ENCODE measurements around the gene UBE2S. TPM values are rescaled to one million over a fixed set of nuclear protein-coding genes. Genes with fewer than 3 reads are reported as not detected.

The UBE2S gene
- total RNA-seq, 4 donors from 2014 or later = 5.7 to 13.3 (median 9.8) TPM

- 18 to 20% methylated on average over 15 to 19 of the region's 88 CpGs for WGBS, 2 donors
Measured at GRCh38 chr19:55383279-55384130, 24.1 kb downstream of the UBE2S start.

DNA sequence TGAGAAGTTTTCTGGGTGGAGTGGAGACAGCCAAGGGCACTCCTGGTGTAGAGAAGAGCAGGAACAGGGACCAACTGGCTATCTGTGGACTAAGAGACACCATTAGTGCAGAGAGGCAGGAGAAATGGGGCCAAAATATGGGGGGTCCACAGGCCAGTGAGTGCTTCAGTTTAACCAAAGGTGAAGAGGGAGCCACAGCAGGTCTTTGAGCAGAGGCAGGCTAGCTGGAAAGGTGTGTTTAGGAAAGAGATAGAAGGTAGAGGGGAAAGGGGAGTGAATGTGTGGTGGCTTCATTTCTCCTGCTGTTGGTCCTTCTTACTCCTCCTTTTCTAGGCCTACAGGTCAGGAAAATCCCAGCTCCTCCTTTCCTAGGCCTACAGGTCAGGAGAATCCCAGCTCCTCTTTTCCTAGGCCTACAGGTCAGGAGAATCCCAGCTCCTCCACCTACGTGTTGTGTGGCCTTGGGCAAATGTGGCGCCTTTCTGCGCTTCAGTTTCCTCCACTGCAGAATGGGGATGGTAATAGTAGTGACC, 25.0 kb downstream of the UBE2S start:
- Histone ChIP-seq H3K4me1 (peaks cover 28 to 30% of the 10 kb centered on the region in 2 donors), H3K27me3 (peaks cover 3% of the 10 kb centered on the region), H3K27ac (no peak overlapping the region), H3K36me3 (peaks cover 4% of the 10 kb centered on the region in 2 donors), H3K9me3 (no peaks in the 10 kb centered on the region), H3K4me3 (replicated peaks in 1 of 3) (no peak overlapping the region)
- 98 to 100% methylated on average over 3 of the region's 3 CpGs for WGBS, 2 donors
- intact Hi-C loops (cut with DNase I) = loop anchor here (10.0 kb wide), 1 partner anchor 272 kb away; the partner anchor contains the start of gene U2AF2
- TF ChIP-seq POLR2A (IDR thresholded peaks at IDR 0.05) (no peak), CTCF (IDR thresholded peaks at IDR 0.05) (no peak)
- no peak for DNase-seq

More at GRCh38 chr19:55383279-55384130, 24.1 kb downstream of the UBE2S start:
- Histone ChIP-seq H3K4me3 (replicated peaks in 1 of 3) (peak overlapping the region in 1 of 3 donors; percentile 27), H3K27me3 (no peaks in the 10 kb centered on the region), H3K9me3 (no peaks in the 10 kb centered on the region), H3K36me3 (peaks cover 13% of the 10 kb centered on the region in 2 donors), H3K4me1 (peaks cover 35 to 38% of the 10 kb centered on the region in 2 donors), H3K27ac (peak overlapping the region in 1 of 3 donors; percentile 98)
- peak; percentile 72 to 77 for DNase-seq
- TF ChIP-seq CTCF (IDR thresholded peaks at IDR 0.05) (peak in 2 of 6 experiments; percentile 27 to 28), POLR2A (IDR thresholded peaks at IDR 0.05) (no peak)
- intact Hi-C loops (cut with DNase I) = loop anchor here (10.0 kb wide), 1 partner anchor 271 kb away; the partner anchor contains the start of gene U2AF2

- intact Hi-C loops (cut with DNase I) = loop anchor here (10.0 kb wide), 1 partner anchor 273 kb away; the partner anchor contains the start of gene U2AF2
Measured at GRCh38 chr19:55382013-55382412, 25.6 kb downstream of the UBE2S start.

GRCh38 chr19:55379174-55379573, 28.4 kb downstream of the UBE2S start:
- H3K27ac ChIP-seq = no peak overlapping the region
- WGBS, 2 donors = 60 to 70% methylated on average over 7 to 11 of the region's 11 CpGs
- no peaks in the 10 kb centered on the region for H3K36me3 ChIP-seq
- peaks cover 11% of the 10 kb centered on the region for H3K27me3 ChIP-seq
- no peaks in the 10 kb centered on the region for H3K9me3 ChIP-seq
- intact Hi-C loops (cut with DNase I) = no loop called here
- no peak for DNase-seq
- H3K4me1 ChIP-seq = peaks cover 8 to 10% of the 10 kb centered on the region in 2 donors
- H3K4me3 ChIP-seq (replicated peaks in 1 of 3) = no peak overlapping the region
- TF ChIP-seq CTCF (IDR thresholded peaks at IDR 0.05) = no peak
- TF ChIP-seq POLR2A (IDR thresholded peaks at IDR 0.05) = no peak

More at GRCh38 chr19:55382013-55382412, 25.6 kb downstream of the UBE2S start:
- TF ChIP-seq POLR2A (IDR thresholded peaks at IDR 0.05) (no peak), CTCF (IDR thresholded peaks at IDR 0.05) (no peak)
- no peak for DNase-seq
- Histone ChIP-seq H3K27me3 (peaks cover 5% of the 10 kb centered on the region), H3K27ac (no peak overlapping the region), H3K4me3 (replicated peaks in 1 of 3) (no peak overlapping the region), H3K36me3 (no peaks in the 10 kb centered on the region), H3K4me1 (peaks cover 23 to 24% of the 10 kb centered on the region in 2 donors), H3K9me3 (no peaks in the 10 kb centered on the region)
- 97 to 99% methylated on average over 5 of the region's 5 CpGs for WGBS, 2 donors
